Osteocyte (in vitro differentiated cells): ENCODE results near the gene ZMAT3. TPM values are rescaled to one million over a fixed set of nuclear protein-coding genes. Genes with fewer than 3 reads are reported as not detected.

Experiments used
- DNase-seq: peaks from one replicate; pipeline ENCODE4 v3.0.0; 2021; ENCODE audit warnings: mixed read lengths; ENCODE audit not compliant: unreplicated experiment; ENCODE audit errors: extremely low spot score
- H3K27ac Mint-ChIP-seq: one replicate; pipeline ENCODE4 v1.8.0; 2021; ENCODE audit warnings: mild to moderate bottlenecking, mixed read lengths; ENCODE audit not compliant: unreplicated experiment
- H3K27me3 Mint-ChIP-seq: one replicate; pipeline ENCODE4 v1.8.0; 2021; ENCODE audit warnings: mixed read lengths; ENCODE audit not compliant: unreplicated experiment
- H3K36me3 Mint-ChIP-seq: one replicate; pipeline ENCODE4 v1.8.0; 2021; ENCODE audit warnings: mixed read lengths; ENCODE audit not compliant: unreplicated experiment
- H3K4me1 Mint-ChIP-seq: one replicate; pipeline ENCODE4 v1.8.0; 2021; ENCODE audit warnings: mixed read lengths; ENCODE audit not compliant: unreplicated experiment
- H3K4me3 Mint-ChIP-seq: one replicate; pipeline ENCODE4 v1.8.0; 2021; ENCODE audit warnings: mild to moderate bottlenecking, moderate library complexity, mixed read lengths; ENCODE audit not compliant: unreplicated experiment
- H3K9me3 Mint-ChIP-seq: one replicate; pipeline ENCODE4 v1.8.0; 2021; ENCODE audit warnings: mixed read lengths; ENCODE audit not compliant: unreplicated experiment
- total RNA-seq: library from RNA; stranded (reverse); gene quantifications from 2 replicates; pipeline ENCODE4 v1.2.1, GENCODE V29; 2021
- TF ChIP-seq, protein P1 (sequence below): fragments of 200-600 bp; sonication (generic); IDR thresholded peaks from 2 replicates; pipeline ENCODE4 v1.5.0; 2021; ENCODE audit warnings: antibody characterized with exemption, mild to moderate bottlenecking, moderate library complexity

The ZMAT3 gene
- total RNA-seq, 1 donor from 2014 or later, result 96.9 TPM

GRCh38 chr3:179091113-179091512, 19.5 kb upstream of the ZMAT3 start:
- H3K27ac Mint-ChIP-seq, result no peak overlapping the region
- no peaks in the 10 kb centered on the region for H3K9me3 Mint-ChIP-seq
- H3K36me3 Mint-ChIP-seq, result no peaks in the 10 kb centered on the region
- DNase-seq, result no peak
- TF ChIP-seq, protein P1, sequence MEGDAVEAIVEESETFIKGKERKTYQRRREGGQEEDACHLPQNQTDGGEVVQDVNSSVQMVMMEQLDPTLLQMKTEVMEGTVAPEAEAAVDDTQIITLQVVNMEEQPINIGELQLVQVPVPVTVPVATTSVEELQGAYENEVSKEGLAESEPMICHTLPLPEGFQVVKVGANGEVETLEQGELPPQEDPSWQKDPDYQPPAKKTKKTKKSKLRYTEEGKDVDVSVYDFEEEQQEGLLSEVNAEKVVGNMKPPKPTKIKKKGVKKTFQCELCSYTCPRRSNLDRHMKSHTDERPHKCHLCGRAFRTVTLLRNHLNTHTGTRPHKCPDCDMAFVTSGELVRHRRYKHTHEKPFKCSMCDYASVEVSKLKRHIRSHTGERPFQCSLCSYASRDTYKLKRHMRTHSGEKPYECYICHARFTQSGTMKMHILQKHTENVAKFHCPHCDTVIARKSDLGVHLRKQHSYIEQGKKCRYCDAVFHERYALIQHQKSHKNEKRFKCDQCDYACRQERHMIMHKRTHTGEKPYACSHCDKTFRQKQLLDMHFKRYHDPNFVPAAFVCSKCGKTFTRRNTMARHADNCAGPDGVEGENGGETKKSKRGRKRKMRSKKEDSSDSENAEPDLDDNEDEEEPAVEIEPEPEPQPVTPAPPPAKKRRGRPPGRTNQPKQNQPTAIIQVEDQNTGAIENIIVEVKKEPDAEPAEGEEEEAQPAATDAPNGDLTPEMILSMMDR, result no peak
- no peaks in the 10 kb centered on the region for H3K4me1 Mint-ChIP-seq
- peaks cover 21% of the 10 kb centered on the region for H3K27me3 Mint-ChIP-seq
- H3K4me3 Mint-ChIP-seq, result no peak overlapping the region

DNA sequence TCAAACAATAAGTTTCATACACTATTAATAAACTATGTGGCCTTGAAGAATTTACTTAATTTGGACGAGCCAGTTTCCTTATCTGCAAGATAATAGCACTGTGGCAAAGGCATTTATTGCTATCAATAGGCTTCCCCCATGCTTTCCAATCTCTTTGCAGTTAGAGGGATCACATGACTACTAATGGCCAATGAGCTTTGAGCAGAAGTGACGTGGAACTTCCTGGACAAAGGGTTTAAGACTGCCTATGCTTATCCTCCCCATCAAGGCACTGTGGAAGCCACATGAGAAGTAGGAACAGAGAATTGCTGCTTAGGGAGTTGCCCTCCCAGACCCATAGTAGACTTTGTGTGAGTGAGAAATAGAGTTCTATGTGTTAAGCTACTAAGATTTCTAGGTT, 16.7 kb upstream of the ZMAT3 start:
- no peak for DNase-seq
- Mint-ChIP-seq H3K4me1 (no peaks in the 10 kb centered on the region), H3K27me3 (peaks cover 26% of the 10 kb centered on the region), H3K27ac (no peak overlapping the region), H3K36me3 (no peaks in the 10 kb centered on the region), H3K9me3 (no peaks in the 10 kb centered on the region), H3K4me3 (no peak overlapping the region)
- TF ChIP-seq, protein P1, result no peak

- no peaks in the 10 kb centered on the region for H3K9me3 Mint-ChIP-seq
- DNase-seq, result no peak
- H3K27ac Mint-ChIP-seq, result no peak overlapping the region
- no peaks in the 10 kb centered on the region for H3K4me1 Mint-ChIP-seq
- no peak overlapping the region for H3K4me3 Mint-ChIP-seq
- TF ChIP-seq, protein P1, result no peak
- H3K27me3 Mint-ChIP-seq, result peaks cover 16% of the 10 kb centered on the region
- no peaks in the 10 kb centered on the region for H3K36me3 Mint-ChIP-seq
Observed at GRCh38 chr3:179083977-179084376, 12.4 kb upstream of the ZMAT3 start.

GRCh38 chr3:179082416-179082815, 10.8 kb upstream of the ZMAT3 start:
- H3K36me3 Mint-ChIP-seq, result no peaks in the 10 kb centered on the region
- H3K27me3 Mint-ChIP-seq, result peaks cover 16% of the 10 kb centered on the region
- H3K9me3 Mint-ChIP-seq, result no peaks in the 10 kb centered on the region
- H3K27ac Mint-ChIP-seq, result no peak overlapping the region
- no peak for DNase-seq
- no peak overlapping the region for H3K4me3 Mint-ChIP-seq
- H3K4me1 Mint-ChIP-seq, result no peaks in the 10 kb centered on the region
- TF ChIP-seq, protein P1, result no peak

GRCh38 chr3:179081885-179082284, 10.3 kb upstream of the ZMAT3 start:
- H3K27ac Mint-ChIP-seq, result no peak overlapping the region
- H3K4me3 Mint-ChIP-seq, result no peak overlapping the region
- H3K36me3 Mint-ChIP-seq, result no peaks in the 10 kb centered on the region
- TF ChIP-seq, protein P1, result no peak
- no peak for DNase-seq
- H3K9me3 Mint-ChIP-seq, result no peaks in the 10 kb centered on the region
- H3K4me1 Mint-ChIP-seq, result no peaks in the 10 kb centered on the region
- peaks cover 16% of the 10 kb centered on the region for H3K27me3 Mint-ChIP-seq
